C4-2B (cell line): ENCODE measurements around the gene FAM168A.

Source experiments
- ZFX ChIP-seq: fragments of 450-650 bp; IDR thresholded peaks from 2 replicates; pipeline ENCODE4 v1.6.1; 2017
- TF ChIP-seq, protein P1 (sequence below): fragments of 450-650 bp; conservative IDR thresholded peaks from 2 replicates; pipeline ENCODE4 v1.5.1; 2017; ENCODE audit warnings: mild to moderate bottlenecking

DNA sequence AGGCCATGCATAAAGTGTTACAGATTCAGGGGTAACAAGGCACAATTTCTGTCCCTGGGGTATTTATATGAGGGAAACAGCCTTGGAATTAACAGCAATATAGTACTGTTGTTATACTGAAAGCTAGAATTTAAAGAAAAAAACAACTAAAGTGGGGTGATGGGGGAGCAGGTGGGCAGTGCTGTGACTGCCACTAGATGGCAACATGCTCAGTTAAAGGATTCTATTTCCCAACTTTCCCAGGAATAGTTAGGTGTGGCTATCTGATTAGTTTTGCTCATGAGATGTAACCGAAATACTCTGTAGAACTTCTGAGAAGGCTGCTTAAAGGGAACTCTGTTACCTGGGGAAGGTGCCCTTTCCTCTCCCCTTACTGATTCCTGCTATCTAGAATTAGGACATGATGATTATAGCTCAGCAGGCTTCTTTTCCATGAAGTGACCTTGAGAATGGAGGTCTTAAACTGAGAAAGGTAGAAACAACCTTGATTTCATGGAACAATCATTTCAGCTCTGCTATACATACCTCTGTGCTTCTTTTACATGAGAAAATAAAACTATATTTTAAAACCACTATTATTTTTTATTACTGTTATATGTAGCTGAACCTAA is 119.1 kb downstream of the FAM168A start:
- TF ChIP-seq, protein P1, sequence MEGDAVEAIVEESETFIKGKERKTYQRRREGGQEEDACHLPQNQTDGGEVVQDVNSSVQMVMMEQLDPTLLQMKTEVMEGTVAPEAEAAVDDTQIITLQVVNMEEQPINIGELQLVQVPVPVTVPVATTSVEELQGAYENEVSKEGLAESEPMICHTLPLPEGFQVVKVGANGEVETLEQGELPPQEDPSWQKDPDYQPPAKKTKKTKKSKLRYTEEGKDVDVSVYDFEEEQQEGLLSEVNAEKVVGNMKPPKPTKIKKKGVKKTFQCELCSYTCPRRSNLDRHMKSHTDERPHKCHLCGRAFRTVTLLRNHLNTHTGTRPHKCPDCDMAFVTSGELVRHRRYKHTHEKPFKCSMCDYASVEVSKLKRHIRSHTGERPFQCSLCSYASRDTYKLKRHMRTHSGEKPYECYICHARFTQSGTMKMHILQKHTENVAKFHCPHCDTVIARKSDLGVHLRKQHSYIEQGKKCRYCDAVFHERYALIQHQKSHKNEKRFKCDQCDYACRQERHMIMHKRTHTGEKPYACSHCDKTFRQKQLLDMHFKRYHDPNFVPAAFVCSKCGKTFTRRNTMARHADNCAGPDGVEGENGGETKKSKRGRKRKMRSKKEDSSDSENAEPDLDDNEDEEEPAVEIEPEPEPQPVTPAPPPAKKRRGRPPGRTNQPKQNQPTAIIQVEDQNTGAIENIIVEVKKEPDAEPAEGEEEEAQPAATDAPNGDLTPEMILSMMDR: peak; percentile 91
- TF ChIP-seq ZFX: no peak
